Stimulated activated CD8-positive, alpha-beta memory T cell treated with anti-CD3 and anti-CD28 coated beads, Interleukin-4, amount 100 ng/mL, for 24 hours (primary cell): ENCODE data around the gene COL15A1.

Source experiments
- DNase-seq: peaks from one replicate; pipeline ENCODE4 v3.0.0-alpha.2; 2020; ENCODE audit warnings: low read depth

COL15A1 gene

GRCh38 chr9:99015448-99015847 lies 71.7 kb downstream of the COL15A1 start:
- no peak for DNase-seq

DNA sequence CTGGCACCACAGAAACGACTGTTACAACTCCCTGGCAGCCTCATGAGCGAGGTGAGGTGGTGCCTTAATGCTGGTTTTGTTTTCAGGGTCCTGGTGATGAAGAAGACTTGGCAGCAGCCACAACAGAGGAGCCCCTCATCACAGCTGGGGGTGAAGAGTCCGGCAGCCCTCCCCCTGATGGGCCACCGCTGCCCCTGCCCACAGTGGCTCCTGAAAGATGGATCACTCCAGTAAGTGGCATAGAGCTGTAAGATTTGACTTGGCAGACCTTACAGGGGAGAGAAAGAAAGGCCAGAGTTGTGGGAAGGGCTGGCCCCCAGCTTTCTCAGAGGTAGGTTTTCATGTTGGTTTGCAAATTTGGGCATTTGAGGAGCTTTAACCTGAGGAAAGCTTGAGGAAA lies 72.2 kb downstream of the COL15A1 start:
- no peak for DNase-seq

- DNase-seq: no peak
These were observed 73.1 kb downstream of the COL15A1 start for GRCh38 chr9:99016681-99017387.

GRCh38 chr9:99018653-99019052 lies 74.9 kb downstream of the COL15A1 start:
- no peak for DNase-seq

- DNase-seq: no peak
These were observed 76.0 kb downstream of the COL15A1 start for GRCh38 chr9:99019510-99020331.

GRCh38 chr9:99020786-99021436 lies 77.2 kb downstream of the COL15A1 start:
- DNase-seq: no peak

- DNase-seq: no peak
These were observed 77.8 kb downstream of the COL15A1 start for GRCh38 chr9:99021512-99021911.

DNA sequence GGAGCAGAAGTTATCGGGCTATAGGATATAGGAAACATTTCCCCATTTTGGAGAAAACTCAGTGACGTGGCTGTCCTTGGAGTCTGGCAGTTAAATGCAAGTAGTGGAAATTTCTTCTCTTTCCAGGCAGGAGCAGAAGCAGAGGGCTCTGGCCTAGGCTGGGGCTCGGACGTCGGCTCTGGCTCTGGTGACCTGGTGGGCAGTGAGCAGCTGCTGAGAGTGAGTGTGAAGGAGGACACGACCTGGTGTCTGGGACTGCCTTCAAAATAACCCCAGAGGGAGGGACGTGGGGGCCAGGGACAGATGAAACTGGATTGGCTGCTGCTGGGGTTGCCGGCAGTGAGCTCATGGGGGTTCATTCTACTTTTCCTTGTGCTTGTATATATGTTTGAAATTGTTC lies 79.5 kb downstream of the COL15A1 start:
- no peak for DNase-seq

- DNase-seq: no peak
These were observed 80.1 kb downstream of the COL15A1 start for GRCh38 chr9:99023831-99024230.

DNA sequence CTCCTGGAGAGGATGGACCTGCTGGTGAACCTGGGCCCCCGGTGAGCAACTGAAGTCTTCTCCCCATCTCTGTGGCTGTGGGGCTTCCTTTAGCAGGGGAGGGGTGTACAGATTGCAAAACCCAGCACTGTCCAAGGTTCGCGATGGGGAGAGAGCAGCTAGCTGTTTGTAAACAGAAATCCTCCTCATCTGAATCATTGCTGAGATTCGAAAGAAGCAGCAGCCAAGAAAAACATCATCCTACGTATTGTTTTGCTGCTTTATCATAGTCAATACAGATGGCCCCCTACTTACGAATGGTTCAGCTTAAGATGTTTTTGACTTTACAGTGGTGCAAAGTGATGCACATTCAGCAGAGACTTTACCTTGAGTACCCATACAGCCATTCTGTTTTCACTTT lies 81.3 kb downstream of the COL15A1 start:
- DNase-seq: no peak

DNA sequence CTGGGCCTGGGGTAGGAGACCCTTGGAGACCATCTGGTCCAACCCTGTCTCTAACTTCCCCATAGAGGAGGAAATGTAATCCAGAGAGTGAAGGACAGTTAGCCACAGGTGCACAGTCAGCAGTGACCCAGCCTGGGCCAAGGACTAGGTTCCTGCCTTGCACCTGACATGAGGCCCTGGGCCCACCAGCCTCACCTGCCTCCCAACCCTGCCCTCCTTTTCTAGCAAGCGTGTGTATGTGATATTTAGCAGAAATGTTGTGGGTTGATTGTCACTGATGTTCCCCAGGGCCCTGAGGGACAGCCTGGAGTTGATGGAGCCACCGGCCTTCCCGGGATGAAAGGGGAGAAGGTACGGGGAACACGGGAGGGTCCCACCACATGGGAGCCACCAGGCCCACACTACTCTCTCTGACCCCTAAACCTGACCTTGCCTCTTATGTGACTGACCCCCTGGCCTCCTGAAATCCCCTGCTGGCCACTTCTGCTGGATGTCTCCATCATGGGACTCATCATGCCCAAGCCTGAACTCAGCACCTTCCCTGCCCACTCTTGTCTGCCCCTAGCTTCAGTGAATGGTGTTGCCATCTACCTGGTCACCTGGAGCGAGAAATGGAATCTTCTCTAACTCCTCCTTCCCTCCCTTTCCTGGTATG lies 82.0 kb downstream of the COL15A1 start:
- no peak for DNase-seq

GRCh38 chr9:99026271-99026955 lies 82.7 kb downstream of the COL15A1 start:
- DNase-seq: no peak

GRCh38 chr9:99026956-99027298 lies 83.2 kb downstream of the COL15A1 start:
- DNase-seq: no peak

- no peak for DNase-seq
These were observed 83.7 kb downstream of the COL15A1 start for GRCh38 chr9:99027443-99027842.

DNA sequence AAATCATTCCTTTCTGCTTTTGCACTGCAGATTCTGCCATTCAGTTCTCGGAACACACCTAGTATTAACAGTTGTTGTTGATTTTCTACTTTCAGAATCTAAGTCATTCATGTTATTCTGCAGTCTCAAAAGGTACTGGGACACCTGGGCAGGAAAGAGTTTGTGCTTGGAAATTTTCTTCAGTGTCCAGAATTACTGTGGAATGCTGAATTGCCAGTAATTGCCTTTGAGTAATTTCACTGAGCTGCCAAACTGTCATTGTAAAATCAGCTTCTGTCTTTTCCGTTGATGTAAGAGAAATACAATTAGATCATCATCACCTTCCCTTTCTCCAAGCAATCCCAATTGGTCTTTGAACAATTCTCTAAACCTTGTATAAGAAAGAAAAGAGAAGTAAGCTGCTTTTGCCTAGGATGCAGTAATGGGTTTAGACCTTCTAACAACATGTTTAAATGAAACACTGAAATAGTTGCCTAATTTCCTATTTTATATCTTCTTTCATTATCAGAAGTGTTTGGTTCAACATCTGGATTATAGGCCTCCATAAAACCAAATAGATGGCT lies 85.5 kb downstream of the COL15A1 start:
- no peak for DNase-seq

DNA sequence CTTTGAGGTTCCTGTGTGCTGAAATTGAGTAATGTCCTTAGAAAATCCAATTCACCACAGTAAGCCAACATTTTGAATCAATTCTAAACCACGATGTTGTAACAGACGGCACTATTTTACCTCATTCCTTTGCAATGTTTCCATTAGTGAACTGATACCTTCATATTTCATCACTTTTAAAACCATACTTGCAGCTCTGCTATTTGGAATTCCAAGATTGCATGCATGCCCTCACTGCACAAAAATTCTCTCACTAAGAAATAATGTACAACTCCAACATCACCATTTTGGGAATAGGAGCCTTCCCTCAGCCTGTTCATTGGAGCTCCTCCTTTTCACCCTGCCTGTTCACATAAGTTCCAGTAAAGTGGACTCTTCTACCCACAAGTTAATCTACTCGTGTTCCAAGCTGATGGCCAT lies 86.4 kb downstream of the COL15A1 start:
- no peak for DNase-seq

DNA sequence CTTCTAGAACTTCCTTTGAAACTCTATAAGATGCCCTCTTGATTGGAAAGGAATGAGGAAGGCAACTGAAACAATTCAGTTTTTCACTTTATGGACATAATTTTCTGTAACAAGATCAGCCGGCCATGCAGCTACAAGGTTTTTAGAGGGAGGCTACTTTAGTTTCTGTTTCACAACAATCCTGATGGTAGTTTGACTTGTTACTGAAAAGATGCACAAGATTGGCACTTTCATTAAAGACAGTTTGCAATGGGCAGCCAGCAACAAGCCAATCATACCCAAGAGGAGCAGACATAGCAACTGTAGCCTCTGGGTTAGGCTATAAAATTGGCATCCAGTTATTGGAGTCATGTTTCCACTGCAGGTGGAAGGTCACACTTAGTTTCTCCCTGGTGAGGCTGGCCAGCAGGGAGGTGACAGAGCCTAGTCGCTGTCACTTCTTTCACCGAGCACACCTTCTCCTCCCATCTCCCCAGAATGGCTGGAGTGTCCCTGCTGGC lies 87.0 kb downstream of the COL15A1 start:
- no peak for DNase-seq

- DNase-seq: no peak
These were observed 87.6 kb downstream of the COL15A1 start for GRCh38 chr9:99031319-99031718.

- no peak for DNase-seq
These were observed 88.3 kb downstream of the COL15A1 start for GRCh38 chr9:99031994-99032393.

DNA sequence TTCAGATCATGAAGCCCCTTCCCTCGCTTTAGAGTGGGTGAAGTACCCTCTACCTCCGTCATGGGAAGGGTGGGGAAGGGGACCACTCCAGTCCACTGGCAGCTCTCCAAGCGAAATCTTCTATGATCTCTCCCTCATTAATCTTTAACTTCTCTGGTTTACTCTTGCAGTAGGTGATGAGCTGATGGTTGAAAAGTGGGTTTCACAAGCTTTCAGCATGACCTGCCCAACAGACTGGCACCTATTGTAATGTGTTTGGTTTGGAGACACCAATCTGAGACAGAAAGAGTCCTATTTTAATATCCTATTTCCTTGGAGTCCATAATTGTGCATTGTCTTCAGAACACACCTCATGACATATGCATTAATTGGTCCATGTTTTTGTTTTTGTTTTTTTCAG lies 90.4 kb downstream of the COL15A1 start:
- DNase-seq: no peak

DNA sequence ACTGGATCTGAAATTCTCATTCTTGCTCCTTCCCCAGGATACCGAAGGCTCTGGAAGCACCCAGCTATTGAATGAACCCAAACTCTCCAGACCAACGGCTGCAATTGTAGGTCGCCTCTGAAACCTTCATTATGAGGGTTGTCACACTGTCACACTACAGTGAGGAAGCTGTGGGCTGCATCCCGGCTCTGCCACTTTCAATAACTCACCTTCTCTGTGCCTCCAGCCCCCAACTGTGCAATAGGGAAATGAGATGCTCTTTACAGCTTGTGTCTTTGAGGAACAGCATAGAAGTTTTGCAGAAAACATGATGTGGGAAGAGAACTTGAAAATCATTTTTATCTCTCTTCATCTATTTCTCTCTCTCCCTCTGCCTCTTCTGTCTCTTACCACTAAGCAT lies 91.6 kb downstream of the COL15A1 start:
- DNase-seq: no peak
